Endodermal cell (in vitro differentiated cells): Measurements from ENCODE around the gene GUCA2A. TPM values are rescaled to one million over a fixed set of nuclear protein-coding genes. Genes with fewer than 3 reads are reported as not detected.

Source experiments
- DNase-seq: peaks from one replicate; pipeline ENCODE4 v3.0.0-alpha.2; 2017
- H3K27ac ChIP-seq: 2 replicates; pipeline ENCODE4 v1.5.1; 2013; ENCODE audit warnings: mild to moderate bottlenecking, low read depth, low read length, moderate library complexity
- H3K27me3 ChIP-seq: 2 replicates; pipeline ENCODE4 v1.6.1; 2013; ENCODE audit warnings: mild to moderate bottlenecking, low read length, moderate library complexity; ENCODE audit not compliant: insufficient read depth, control insufficient read depth, poor library complexity, severe bottlenecking
- H3K36me3 ChIP-seq: 2 replicates; pipeline ENCODE4 v1.7.0; 2013; ENCODE audit warnings: mild to moderate bottlenecking, low read length, moderate library complexity; ENCODE audit not compliant: control insufficient read depth, insufficient read depth
- H3K4me1 ChIP-seq: one replicate; pipeline ENCODE4 v1.7.0; 2013; ENCODE audit warnings: low read length; ENCODE audit not compliant: control insufficient read depth, insufficient read depth
- H3K4me3 ChIP-seq: 2 replicates; pipeline ENCODE4 v1.5.1; 2013; ENCODE audit warnings: mild to moderate bottlenecking, low read length, moderate library complexity
- H3K9ac ChIP-seq: 2 replicates; pipeline ENCODE4 v1.6.1; 2013; ENCODE audit warnings: mild to moderate bottlenecking, low read length, moderate library complexity; ENCODE audit not compliant: poor library complexity, severe bottlenecking; ENCODE audit errors: extremely low read depth
- H3K9me3 ChIP-seq: 2 replicates; pipeline ENCODE4 v1.6.1; 2013; ENCODE audit warnings: mild to moderate bottlenecking, low read length, moderate library complexity; ENCODE audit not compliant: control insufficient read depth
- H3K27ac Mint-ChIP-seq: 2 replicates; pipeline ENCODE4 v1.8.0; 2020; ENCODE audit warnings: mixed read lengths
- H3K27me3 Mint-ChIP-seq: 2 replicates; pipeline ENCODE4 v1.8.0; 2021; ENCODE audit warnings: mild to moderate bottlenecking, mixed read lengths; ENCODE audit not compliant: insufficient read depth
- H3K36me3 Mint-ChIP-seq: 2 replicates; pipeline ENCODE4 v1.8.0; 2020; ENCODE audit warnings: low read depth, mixed read lengths
- H3K4me1 Mint-ChIP-seq: 2 replicates; pipeline ENCODE4 v1.8.0; 2020; ENCODE audit warnings: mixed read lengths
- H3K4me3 Mint-ChIP-seq: 2 replicates; pipeline ENCODE4 v1.8.0; 2020; ENCODE audit warnings: mild to moderate bottlenecking, moderate library complexity, mixed read lengths
- H3K9me3 Mint-ChIP-seq: 2 replicates; pipeline ENCODE4 v1.8.0; 2020; ENCODE audit warnings: mild to moderate bottlenecking, mixed read lengths
- WGBS, 2 experiments: methylation state at CpG; one replicate each; pipeline versions ENCODE4 v1.1.5 to v1.1.7; 2013; ENCODE audit warnings: missing lambda C conversion rate in 2 of 2, mixed read lengths in 1 of 2; ENCODE audit not compliant: insufficient coverage in 1 of 2, insufficient read length in 1 of 2; 5-methylcytosine and 5-hydroxymethylcytosine counted together
- total RNA-seq, 2 donors: library from RNA; stranded (reverse); fragmentation: NEBNext Ultra II Directional in 1 of 2; extraction: Animal tissue kit (Norgen Biotek cat#: 25700) in 1 of 2; gene quantifications; 2 replicates in 1 of 2; 3 replicates in 1 of 2; pipeline ENCODE4 v1.2.1, GENCODE V29; 2021
- TF ChIP-seq, protein P1 (sequence below): fragments of 200-600 bp; sonication (generic); conservative IDR thresholded peaks from 2 replicates; pipeline ENCODE4 v1.5.0; 2021; ENCODE audit warnings: antibody characterized with exemption, mild to moderate bottlenecking

The GUCA2A gene
- total RNA-seq, 2 donors from 2014 or later, result 1.9 TPM; not detected in 1

DNA sequence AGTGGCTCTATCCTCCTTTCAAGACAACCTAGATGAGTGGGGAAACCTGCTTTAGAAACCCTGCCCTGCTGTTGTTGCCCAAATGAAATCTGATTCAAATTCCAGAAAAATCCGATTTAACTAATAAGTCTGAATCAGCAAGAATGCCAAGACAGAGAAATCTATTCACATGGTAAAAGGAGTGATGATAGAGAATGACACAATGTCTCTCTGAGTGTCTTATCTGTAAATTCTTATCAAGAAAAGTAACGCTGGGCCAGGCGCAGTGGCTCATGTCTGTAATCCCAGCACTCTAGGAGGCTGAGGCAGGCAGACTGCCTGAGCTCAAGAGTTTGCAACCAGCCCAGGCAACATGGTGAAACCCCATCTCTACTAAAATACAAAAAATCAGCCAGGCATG, 13.7 kb upstream of the GUCA2A start:
- 59 to 89% methylated on average over 3 of the region's 3 CpGs for WGBS, 2 experiments
- H3K4me3 Mint-ChIP-seq, result no peak overlapping the region

DNA sequence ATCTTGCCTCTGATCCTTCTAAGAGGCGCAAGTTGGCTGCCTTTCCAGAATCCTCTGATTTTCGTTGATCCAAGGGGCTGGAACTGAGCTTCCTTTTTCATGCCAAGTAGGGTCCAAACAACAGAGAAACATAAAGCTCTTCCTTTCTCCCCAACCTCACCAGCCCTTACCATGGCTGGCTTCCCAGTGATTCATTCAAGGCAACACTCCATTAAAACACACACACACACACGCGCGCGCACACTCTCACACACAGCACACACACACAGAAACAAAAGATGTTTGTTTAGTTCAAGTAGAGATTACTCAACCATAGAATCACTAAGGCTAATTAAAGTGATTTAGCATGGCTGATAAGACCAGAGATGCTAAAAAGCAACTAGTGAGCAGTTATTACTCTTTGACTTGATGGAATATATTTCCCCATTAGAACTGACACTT, 13.0 kb upstream of the GUCA2A start:
- Histone ChIP-seq H3K4me1 (peaks cover 30% of the 10 kb centered on the region), H3K27ac (no peak overlapping the region), H3K9me3 (no peaks in the 10 kb centered on the region), H3K27me3 (no peaks in the 10 kb centered on the region), H3K9ac (no peak overlapping the region), H3K4me3 (no peak overlapping the region), H3K36me3 (peaks cover 31% of the 10 kb centered on the region)
- TF ChIP-seq, protein P1, sequence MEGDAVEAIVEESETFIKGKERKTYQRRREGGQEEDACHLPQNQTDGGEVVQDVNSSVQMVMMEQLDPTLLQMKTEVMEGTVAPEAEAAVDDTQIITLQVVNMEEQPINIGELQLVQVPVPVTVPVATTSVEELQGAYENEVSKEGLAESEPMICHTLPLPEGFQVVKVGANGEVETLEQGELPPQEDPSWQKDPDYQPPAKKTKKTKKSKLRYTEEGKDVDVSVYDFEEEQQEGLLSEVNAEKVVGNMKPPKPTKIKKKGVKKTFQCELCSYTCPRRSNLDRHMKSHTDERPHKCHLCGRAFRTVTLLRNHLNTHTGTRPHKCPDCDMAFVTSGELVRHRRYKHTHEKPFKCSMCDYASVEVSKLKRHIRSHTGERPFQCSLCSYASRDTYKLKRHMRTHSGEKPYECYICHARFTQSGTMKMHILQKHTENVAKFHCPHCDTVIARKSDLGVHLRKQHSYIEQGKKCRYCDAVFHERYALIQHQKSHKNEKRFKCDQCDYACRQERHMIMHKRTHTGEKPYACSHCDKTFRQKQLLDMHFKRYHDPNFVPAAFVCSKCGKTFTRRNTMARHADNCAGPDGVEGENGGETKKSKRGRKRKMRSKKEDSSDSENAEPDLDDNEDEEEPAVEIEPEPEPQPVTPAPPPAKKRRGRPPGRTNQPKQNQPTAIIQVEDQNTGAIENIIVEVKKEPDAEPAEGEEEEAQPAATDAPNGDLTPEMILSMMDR, result no peak
- Mint-ChIP-seq H3K36me3 (peaks cover 12% of the 10 kb centered on the region), H3K4me3 (no peak overlapping the region), H3K9me3 (no peaks in the 10 kb centered on the region), H3K27me3 (no peaks in the 10 kb centered on the region), H3K4me1 (peaks cover 37% of the 10 kb centered on the region), H3K27ac (peak overlapping the region; percentile 44)
- peak; percentile 45 for DNase-seq
- 93 to 100% methylated on average over 1 to 6 of the region's 6 CpGs for WGBS, 2 experiments

More for the DNA sequence above, 13.7 kb upstream of the GUCA2A start:
- Mint-ChIP-seq H3K4me1 (peaks cover 37% of the 10 kb centered on the region), H3K27ac (peak overlapping the region; percentile 48), H3K36me3 (peaks cover 14% of the 10 kb centered on the region), H3K27me3 (no peaks in the 10 kb centered on the region), H3K9me3 (no peaks in the 10 kb centered on the region)
- H3K9ac ChIP-seq, result no peak overlapping the region
- no peak for DNase-seq
- TF ChIP-seq, protein P1, result no peak
- H3K36me3 ChIP-seq, result peaks cover 35% of the 10 kb centered on the region
- H3K4me1 ChIP-seq, result peaks cover 23% of the 10 kb centered on the region
- peak overlapping the region; percentile 7 for H3K4me3 ChIP-seq
- no peaks in the 10 kb centered on the region for H3K9me3 ChIP-seq
- no peaks in the 10 kb centered on the region for H3K27me3 ChIP-seq
- no peak overlapping the region for H3K27ac ChIP-seq

DNA sequence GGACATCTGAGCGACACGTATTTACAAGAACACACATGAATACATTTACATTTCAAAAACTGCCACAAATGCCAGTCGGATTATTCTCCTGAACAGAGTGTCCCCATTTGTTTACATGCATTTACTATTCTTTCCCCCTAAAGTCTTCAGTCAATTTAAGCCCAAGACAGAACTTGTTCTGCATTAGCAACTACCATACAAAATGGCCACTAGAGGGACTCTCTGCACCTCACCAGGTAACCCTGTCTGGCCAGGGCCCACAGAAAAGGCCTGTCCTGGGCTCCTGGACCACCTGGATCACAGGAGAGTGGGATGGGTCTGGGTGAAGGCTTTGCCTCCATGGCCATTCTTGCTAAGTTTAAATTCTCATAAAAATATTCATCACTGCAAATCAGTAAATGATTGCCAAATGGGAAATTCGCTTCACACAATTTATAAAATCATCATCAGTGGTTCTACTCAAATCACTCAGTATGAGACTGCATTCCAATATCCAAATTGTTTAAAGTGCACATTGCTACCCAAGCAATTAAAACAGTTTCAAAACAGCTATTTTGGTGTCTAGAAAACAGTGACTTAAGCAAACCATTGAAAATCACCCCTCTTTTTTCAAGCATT, 12.5 kb upstream of the GUCA2A start:
- WGBS, 2 experiments, result 74 to 75% methylated on average over 4 of the region's 4 CpGs
- Histone ChIP-seq H3K4me1 (peaks cover 32% of the 10 kb centered on the region), H3K9ac (no peak overlapping the region), H3K27me3 (no peaks in the 10 kb centered on the region), H3K27ac (no peak overlapping the region), H3K9me3 (no peaks in the 10 kb centered on the region), H3K4me3 (no peak overlapping the region), H3K36me3 (peaks cover 27% of the 10 kb centered on the region)
- peaks cover 43% of the 10 kb centered on the region for H3K4me1 Mint-ChIP-seq
- H3K36me3 Mint-ChIP-seq, result peaks cover 9% of the 10 kb centered on the region
- DNase-seq, result peak; percentile 78
- H3K9me3 Mint-ChIP-seq, result no peaks in the 10 kb centered on the region
- TF ChIP-seq, protein P1, result peak; percentile 96
- H3K27me3 Mint-ChIP-seq, result no peaks in the 10 kb centered on the region
- no peak overlapping the region for H3K4me3 Mint-ChIP-seq
- H3K27ac Mint-ChIP-seq, result no peak overlapping the region
